HepG2 (cell line): Measurements from ENCODE around the gene PRRT2. TPM values are rescaled to one million over a fixed set of nuclear protein-coding genes. Genes with fewer than 3 reads are reported as not detected.

Experiments used
- AHR ChIP-seq: IDR thresholded peaks from 2 replicates; pipeline ENCODE4 v1.6.1; 2018; ENCODE audit warnings: missing genetic modification reagents, missing compliant biosample characterization
- EED ChIP-seq: sonication (generic); formaldehyde crosslinking; IDR thresholded peaks from 2 replicates; pipeline ENCODE4 v1.5.0; 2020; ENCODE audit warnings: mild to moderate bottlenecking, missing genetic modification reagents
- ERF ChIP-seq: IDR thresholded peaks from 2 replicates; pipeline ENCODE4 v1.6.1; 2018; ENCODE audit warnings: missing biosample characterization, missing genetic modification reagents
- KLF16 ChIP-seq, 2 experiments: sonication (generic) in 1 of 2; formaldehyde crosslinking in 1 of 2; IDR thresholded peaks; 2 replicates each; pipeline versions ENCODE4 v1.6.1 to v1.8.0; 2016 to 2023; ENCODE audit warnings: missing genetic modification reagents in 2 of 2, missing compliant biosample characterization in 1 of 2
- PHB2 ChIP-seq: fragments of 450-650 bp; IDR thresholded peaks from 2 replicates; pipeline ENCODE4 v1.6.1; 2018; ENCODE audit not compliant: partially characterized antibody
- RBM39 ChIP-seq: fragments of 200-400 bp; formaldehyde crosslinking; IDR thresholded peaks from one replicate; pipeline ENCODE4 v1.6.1; 2018; ENCODE audit warnings: antibody characterized with exemption, mild to moderate bottlenecking, low read depth, low read length; ENCODE audit not compliant: poor library complexity, severe bottlenecking
- RFX3 ChIP-seq: IDR thresholded peaks from 2 replicates; pipeline ENCODE4 v1.6.1; 2016; ENCODE audit warnings: missing biosample characterization, missing genetic modification reagents
- THAP11 ChIP-seq: IDR thresholded peaks from 2 replicates; pipeline ENCODE4 v1.6.1; 2016; ENCODE audit warnings: missing biosample characterization, missing genetic modification reagents
- ZFP37 ChIP-seq: sonication (generic); formaldehyde crosslinking; IDR thresholded peaks from 2 replicates; pipeline ENCODE4 v1.4.0; 2020; ENCODE audit warnings: missing genetic modification reagents, borderline replicate concordance
- ZNF30 ChIP-seq: sonication (generic); formaldehyde crosslinking; IDR thresholded peaks from 2 replicates; pipeline ENCODE4 v1.5.0; 2020; ENCODE audit warnings: mild to moderate bottlenecking, missing genetic modification reagents
- ZNF337 ChIP-seq: sonication (generic); formaldehyde crosslinking; IDR thresholded peaks from 2 replicates; pipeline ENCODE4 v1.5.1; 2020; ENCODE audit warnings: missing genetic modification reagents, low read depth, mild to moderate bottlenecking, borderline replicate concordance
- ZNF496 ChIP-seq: sonication (generic); formaldehyde crosslinking; IDR thresholded peaks from 2 replicates; pipeline ENCODE4 v1.8.1; 2023; ENCODE audit warnings: mild to moderate bottlenecking, moderate library complexity, missing genetic modification reagents; ENCODE audit not compliant: insufficient replicate concordance
- ZNF678 ChIP-seq: sonication (generic); formaldehyde crosslinking; IDR thresholded peaks from 2 replicates; pipeline ENCODE4 v1.4.0; 2020; ENCODE audit warnings: mild to moderate bottlenecking, missing genetic modification reagents
- ZNF746 ChIP-seq: sonication (generic); formaldehyde crosslinking; IDR thresholded peaks from 2 replicates; pipeline ENCODE4 v1.8.0; 2022; ENCODE audit warnings: mild to moderate bottlenecking, missing genetic modification reagents
- ZNF777 ChIP-seq: sonication (generic); formaldehyde crosslinking; IDR thresholded peaks from 2 replicates; pipeline ENCODE4 v1.4.0; 2020; ENCODE audit warnings: missing genetic modification reagents
- ZZZ3 ChIP-seq: sonication (generic); formaldehyde crosslinking; IDR thresholded peaks from 2 replicates; pipeline ENCODE4 v1.4.0; 2020; ENCODE audit warnings: missing genetic modification reagents, mild to moderate bottlenecking, borderline replicate concordance
- polyA plus RNA-seq, 8 experiments: library from polyadenylated mRNA; depleted of rRNA in 3 of 8; stranded (reverse) in 7 of 8; unstranded in 1 of 8; fragments of >200 nt; fragmentation: Illumina TruSeq in 4 of 8; extraction: Trizol in 4 of 8; gene quantifications; 2 replicates each; pipeline versions ENCODE4 v1.2.1 to v1.2.3, GENCODE V29; 2011 to 2016; ENCODE audit warnings: low read depth in 4 of 8, missing spikeins in 1 of 8, mixed read lengths in 1 of 8; ENCODE audit not compliant: insufficient read depth in 1 of 8
- total RNA-seq, 5 experiments: library from RNA; depleted of rRNA; stranded (reverse); fragments of >200 nt; fragmentation: Illumina TruSeq; extraction: Trizol; gene quantifications; 2 replicates each; pipeline ENCODE4 v1.2.3, GENCODE V29; 2016; ENCODE audit warnings: low read depth in 1 of 5
- TF ChIP-seq, protein P1 (sequence below): sonication (generic); formaldehyde crosslinking; IDR thresholded peaks from 2 replicates; pipeline ENCODE4 v1.5.0; 2020; ENCODE audit warnings: mild to moderate bottlenecking, missing genetic modification reagents, borderline replicate concordance
- TF ChIP-seq, protein P2 (sequence below): sonication (generic); formaldehyde crosslinking; IDR thresholded peaks from 2 replicates; pipeline ENCODE4 v1.5.0; 2020; ENCODE audit warnings: missing genetic modification reagents
- TF ChIP-seq, protein P3 (sequence below): sonication (generic); formaldehyde crosslinking; IDR thresholded peaks from 2 replicates; pipeline ENCODE4 v1.5.0; 2020; ENCODE audit warnings: mild to moderate bottlenecking, missing genetic modification reagents, borderline replicate concordance
- TF ChIP-seq, protein P4 (sequence below): sonication (generic); formaldehyde crosslinking; IDR thresholded peaks from 2 replicates; pipeline ENCODE4 v1.5.0; 2020; ENCODE audit warnings: mild to moderate bottlenecking, missing genetic modification reagents, moderate library complexity

Gene PRRT2
- total and polyA plus RNA-seq, 2 of the 13 experiments (the other 11 are each of a cell fraction or from before 2014, with no cell fraction given): 0.51 to 1.1 TPM

DNA sequence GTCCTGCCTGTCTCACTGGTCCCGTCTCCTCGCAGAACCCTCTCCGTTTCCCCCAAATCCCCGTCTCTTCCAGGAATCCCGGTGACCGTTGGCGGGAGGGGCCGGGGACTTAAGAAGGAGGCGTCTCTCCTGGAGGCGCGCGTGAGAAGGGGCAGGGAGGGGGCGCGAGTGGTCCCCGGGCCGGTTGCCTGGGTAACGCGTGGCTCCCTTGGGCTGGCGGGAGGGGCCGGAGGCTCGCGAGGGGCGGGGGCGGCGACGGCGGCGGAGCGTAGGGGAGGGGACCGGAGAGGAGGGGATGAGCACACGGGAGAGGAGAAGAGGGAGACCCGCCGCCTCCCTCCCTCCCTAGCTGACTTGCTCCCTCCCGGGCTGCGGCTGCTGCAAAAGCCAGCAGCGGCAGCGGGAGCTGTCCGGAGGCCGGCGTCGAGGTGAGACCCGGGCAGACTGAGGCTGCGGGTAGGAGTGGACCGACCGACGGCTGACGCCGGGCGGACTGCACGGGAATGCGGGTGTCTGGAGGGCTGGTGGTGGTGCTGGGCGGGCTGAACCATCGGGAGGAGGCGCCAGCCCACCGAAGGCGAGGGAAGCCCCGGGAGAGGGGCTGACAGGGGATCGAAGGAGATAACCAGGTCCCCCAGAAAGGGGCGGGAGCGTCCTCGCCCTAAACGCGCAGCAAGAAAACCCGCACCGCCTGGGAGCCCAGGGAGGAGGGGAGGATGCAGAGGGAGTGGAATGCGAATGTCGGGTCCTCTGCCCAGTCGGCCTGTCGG is at the start of gene PRRT2 (continued):
- TF ChIP-seq KLF16 (CRISPR knock-in tag; IDR thresholded peaks at IDR 0.05) (no peak; a peak in 1 of 4 replicates), ZFP37 (CRISPR knock-in tag) (no peak), ZNF30 (CRISPR knock-in tag) (no peak), ZNF496 (CRISPR knock-in tag) (no peak), THAP11 (0 out of 2 replicates have a peak, but pooled peaks have one; percentile 15), ZNF746 (no peak), ERF (0 out of 2 replicates have a peak, but pooled peaks have one; percentile 22), RBM39 (peak; percentile 5), EED (CRISPR knock-in tag) (no peak), ZNF337 (0 out of 2 replicates have a peak, but pooled peaks have one; percentile 5), ZNF777 (peak; percentile 94), RFX3 (CRISPR knock-in tag) (peak; percentile 67), ZZZ3 (no peak), PHB2 (no peak), AHR (CRISPR knock-in tag) (no peak), ZNF678 (no peak)
- TF ChIP-seq, protein P1, sequence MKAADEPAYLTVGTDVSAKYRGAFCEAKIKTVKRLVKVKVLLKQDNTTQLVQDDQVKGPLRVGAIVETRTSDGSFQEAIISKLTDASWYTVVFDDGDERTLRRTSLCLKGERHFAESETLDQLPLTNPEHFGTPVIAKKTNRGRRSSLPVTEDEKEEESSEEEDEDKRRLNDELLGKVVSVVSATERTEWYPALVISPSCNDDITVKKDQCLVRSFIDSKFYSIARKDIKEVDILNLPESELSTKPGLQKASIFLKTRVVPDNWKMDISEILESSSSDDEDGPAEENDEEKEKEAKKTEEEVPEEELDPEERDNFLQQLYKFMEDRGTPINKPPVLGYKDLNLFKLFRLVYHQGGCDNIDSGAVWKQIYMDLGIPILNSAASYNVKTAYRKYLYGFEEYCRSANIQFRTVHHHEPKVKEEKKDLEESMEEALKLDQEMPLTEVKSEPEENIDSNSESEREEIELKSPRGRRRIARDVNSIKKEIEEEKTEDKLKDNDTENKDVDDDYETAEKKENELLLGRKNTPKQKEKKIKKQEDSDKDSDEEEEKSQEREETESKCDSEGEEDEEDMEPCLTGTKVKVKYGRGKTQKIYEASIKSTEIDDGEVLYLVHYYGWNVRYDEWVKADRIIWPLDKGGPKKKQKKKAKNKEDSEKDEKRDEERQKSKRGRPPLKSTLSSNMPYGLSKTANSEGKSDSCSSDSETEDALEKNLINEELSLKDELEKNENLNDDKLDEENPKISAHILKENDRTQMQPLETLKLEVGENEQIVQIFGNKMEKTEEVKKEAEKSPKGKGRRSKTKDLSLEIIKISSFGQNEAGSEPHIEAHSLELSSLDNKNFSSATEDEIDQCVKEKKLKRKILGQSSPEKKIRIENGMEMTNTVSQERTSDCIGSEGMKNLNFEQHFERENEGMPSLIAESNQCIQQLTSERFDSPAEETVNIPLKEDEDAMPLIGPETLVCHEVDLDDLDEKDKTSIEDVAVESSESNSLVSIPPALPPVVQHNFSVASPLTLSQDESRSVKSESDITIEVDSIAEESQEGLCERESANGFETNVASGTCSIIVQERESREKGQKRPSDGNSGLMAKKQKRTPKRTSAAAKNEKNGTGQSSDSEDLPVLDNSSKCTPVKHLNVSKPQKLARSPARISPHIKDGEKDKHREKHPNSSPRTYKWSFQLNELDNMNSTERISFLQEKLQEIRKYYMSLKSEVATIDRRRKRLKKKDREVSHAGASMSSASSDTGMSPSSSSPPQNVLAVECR (CRISPR knock-in tag): peak; percentile 29; the same call in 1 of the 2 replicates
- TF ChIP-seq, protein P2, sequence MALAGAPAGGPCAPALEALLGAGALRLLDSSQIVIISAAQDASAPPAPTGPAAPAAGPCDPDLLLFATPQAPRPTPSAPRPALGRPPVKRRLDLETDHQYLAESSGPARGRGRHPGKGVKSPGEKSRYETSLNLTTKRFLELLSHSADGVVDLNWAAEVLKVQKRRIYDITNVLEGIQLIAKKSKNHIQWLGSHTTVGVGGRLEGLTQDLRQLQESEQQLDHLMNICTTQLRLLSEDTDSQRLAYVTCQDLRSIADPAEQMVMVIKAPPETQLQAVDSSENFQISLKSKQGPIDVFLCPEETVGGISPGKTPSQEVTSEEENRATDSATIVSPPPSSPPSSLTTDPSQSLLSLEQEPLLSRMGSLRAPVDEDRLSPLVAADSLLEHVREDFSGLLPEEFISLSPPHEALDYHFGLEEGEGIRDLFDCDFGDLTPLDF: no peak
- TF ChIP-seq, protein P3, sequence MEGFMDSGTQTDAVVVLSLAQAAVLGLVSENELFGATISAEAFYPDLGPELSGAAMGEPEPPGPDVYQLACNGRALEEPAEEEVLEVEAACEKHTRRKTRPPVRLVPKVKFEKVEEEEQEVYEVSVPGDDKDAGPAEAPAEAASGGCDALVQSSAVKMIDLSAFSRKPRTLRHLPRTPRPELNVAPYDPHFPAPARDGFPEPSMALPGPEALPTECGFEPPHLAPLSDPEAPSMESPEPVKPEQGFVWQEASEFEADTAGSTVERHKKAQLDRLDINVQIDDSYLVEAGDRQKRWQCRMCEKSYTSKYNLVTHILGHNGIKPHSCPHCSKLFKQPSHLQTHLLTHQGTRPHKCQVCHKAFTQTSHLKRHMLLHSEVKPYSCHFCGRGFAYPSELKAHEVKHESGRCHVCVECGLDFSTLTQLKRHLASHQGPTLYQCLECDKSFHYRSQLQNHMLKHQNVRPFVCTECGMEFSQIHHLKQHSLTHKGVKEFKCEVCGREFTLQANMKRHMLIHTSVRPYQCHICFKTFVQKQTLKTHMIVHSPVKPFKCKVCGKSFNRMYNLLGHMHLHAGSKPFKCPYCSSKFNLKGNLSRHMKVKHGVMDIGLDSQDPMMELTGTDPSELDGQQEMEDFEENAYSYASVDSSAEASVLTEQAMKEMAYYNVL (CRISPR knock-in tag): 0 out of 2 replicates have a peak, but pooled peaks have one; percentile 33
- TF ChIP-seq, protein P4, sequence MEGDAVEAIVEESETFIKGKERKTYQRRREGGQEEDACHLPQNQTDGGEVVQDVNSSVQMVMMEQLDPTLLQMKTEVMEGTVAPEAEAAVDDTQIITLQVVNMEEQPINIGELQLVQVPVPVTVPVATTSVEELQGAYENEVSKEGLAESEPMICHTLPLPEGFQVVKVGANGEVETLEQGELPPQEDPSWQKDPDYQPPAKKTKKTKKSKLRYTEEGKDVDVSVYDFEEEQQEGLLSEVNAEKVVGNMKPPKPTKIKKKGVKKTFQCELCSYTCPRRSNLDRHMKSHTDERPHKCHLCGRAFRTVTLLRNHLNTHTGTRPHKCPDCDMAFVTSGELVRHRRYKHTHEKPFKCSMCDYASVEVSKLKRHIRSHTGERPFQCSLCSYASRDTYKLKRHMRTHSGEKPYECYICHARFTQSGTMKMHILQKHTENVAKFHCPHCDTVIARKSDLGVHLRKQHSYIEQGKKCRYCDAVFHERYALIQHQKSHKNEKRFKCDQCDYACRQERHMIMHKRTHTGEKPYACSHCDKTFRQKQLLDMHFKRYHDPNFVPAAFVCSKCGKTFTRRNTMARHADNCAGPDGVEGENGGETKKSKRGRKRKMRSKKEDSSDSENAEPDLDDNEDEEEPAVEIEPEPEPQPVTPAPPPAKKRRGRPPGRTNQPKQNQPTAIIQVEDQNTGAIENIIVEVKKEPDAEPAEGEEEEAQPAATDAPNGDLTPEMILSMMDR (CRISPR knock-in tag): peak; percentile 20
